GM12878 (cell line): ENCODE data around the gene CDC42BPA. TPM values are rescaled to one million over a fixed set of nuclear protein-coding genes. Genes with fewer than 3 reads are reported as not detected.

Experiments
- ATAC-seq: fragments of 200-7000 bp; cut with Tn5 transposase; 3 replicates; pipeline ENCODE4 v1.9.1; 2020; ENCODE audit warnings: mild to moderate bottlenecking, moderate library complexity
- BruUV-seq: library from RNA; stranded (reverse); fragments of 400-500 nt; replicated peaks from 2 replicates; lab custom pipeline; 2021; lab: Mats Ljungman, UMichigan
- CTCF ChIA-PET: fragments of 300-600 bp; sonication (Branson Sonifier 250); formaldehyde crosslinking; extraction: SDS; loops from one replicate; lab custom pipeline; 2021; ENCODE audit warnings: inconsistent platforms; lab: Yijun Ruan, JAX
- POLR2A ChIA-PET: fragments of 350-600 bp; formaldehyde crosslinking; extraction: SDS; loops from one replicate; lab custom pipeline; 2021; ENCODE audit warnings: inconsistent platforms; lab: Charles Lee
- RAD21 ChIA-PET: fragments of 300-600 bp; sonication (Branson Sonifier 250); formaldehyde crosslinking; loops from one replicate; lab custom pipeline; 2023; ENCODE audit warnings: antibody characterized with exemption; ENCODE audit not compliant: unreplicated experiment; lab: Charles Lee
- SMC1A ChIA-PET: fragments of 300-600 bp; sonication (Branson Sonifier 250); formaldehyde crosslinking; loops from one replicate; lab custom pipeline; 2023; ENCODE audit not compliant: unreplicated experiment, uncharacterized antibody; lab: Charles Lee
- DNase-seq: peaks from one replicate; pipeline ENCODE4 v3.0.0-alpha.2; 2011; ENCODE audit warnings: low read depth, low spot score
- FAIRE-seq: peaks from 3 replicates; lab custom pipeline; 2011; peaks lifted over from hg19 to GRCh38; lab: Jason Lieb, UNC
- H2AFZ ChIP-seq: 2 replicates; pipeline ENCODE4 v1.6.0; 2011; ENCODE audit warnings: low read depth, low read length, control low read depth; ENCODE audit not compliant: control insufficient read depth
- H3K27ac ChIP-seq: 2 replicates; pipeline ENCODE4 v1.5.1; 2011; ENCODE audit warnings: control low read depth; ENCODE audit not compliant: control insufficient read depth, insufficient read depth
- H3K27me3 ChIP-seq, 2 experiments: replicated peaks in 1 of 2; 2 replicates each; pipeline versions ENCODE4 v1.6.0 to v1.6.1; 2011; ENCODE audit warnings: low read length in 1 of 2; ENCODE audit not compliant: control insufficient read depth in 2 of 2, insufficient read depth in 2 of 2
- H3K36me3 ChIP-seq, 2 experiments: 2 replicates each; pipeline ENCODE4 v1.5.1; 2011; ENCODE audit warnings: low read length in 1 of 2; ENCODE audit not compliant: control insufficient read depth in 2 of 2, insufficient read depth in 2 of 2
- H3K4me1 ChIP-seq: 2 replicates; pipeline ENCODE4 v1.6.1; 2011; ENCODE audit warnings: mild to moderate bottlenecking, low read length, moderate library complexity, mixed read lengths; ENCODE audit not compliant: control insufficient read depth, insufficient read depth
- H3K4me2 ChIP-seq: 2 replicates; pipeline ENCODE4 v1.6.0; 2011; ENCODE audit warnings: control low read depth; ENCODE audit not compliant: control insufficient read depth, insufficient read depth
- H3K4me3 ChIP-seq: fragments of 200-600 bp; sonication (generic); 2 replicates; pipeline ENCODE4 v1.5.1; 2016
- H3K79me2 ChIP-seq: 2 replicates; pipeline ENCODE4 v1.6.0; 2011; ENCODE audit warnings: low read length; ENCODE audit not compliant: control insufficient read depth, insufficient read depth
- H3K9ac ChIP-seq: 2 replicates; pipeline ENCODE4 v1.8.0; 2011; ENCODE audit warnings: low read length, control low read depth, mixed read lengths; ENCODE audit not compliant: control insufficient read depth, insufficient read depth
- H3K9me3 ChIP-seq: replicated peaks from 3 replicates; pipeline ENCODE4 v1.5.1; 2011; ENCODE audit warnings: mild to moderate bottlenecking, low read length; ENCODE audit not compliant: control insufficient read depth, insufficient read depth
- H4K20me1 ChIP-seq: 2 replicates; pipeline ENCODE4 v1.6.0; 2011; ENCODE audit not compliant: control insufficient read depth, insufficient read depth
- BCL11A ChIP-seq: IDR thresholded peaks from 2 replicates; pipeline ENCODE4 v1.6.1; 2011; ENCODE audit warnings: low read depth, low read length
- HCFC1 ChIP-seq: fragments of 150-350 bp; IDR thresholded peaks from 2 replicates; pipeline ENCODE4 v1.6.1; 2014; ENCODE audit warnings: low read length
- NFYB ChIP-seq: IDR thresholded peaks from 2 replicates; pipeline ENCODE4 v1.6.1; 2011; ENCODE audit warnings: low read depth, mild to moderate bottlenecking, low read length, improper control_type of control experiment, moderate library complexity; ENCODE audit not compliant: insufficient read depth
- RAD21 ChIP-seq: IDR thresholded peaks from 2 replicates; pipeline ENCODE4 v1.6.1; 2011; ENCODE audit warnings: mild to moderate bottlenecking, low read depth, low read length, moderate library complexity; ENCODE audit not compliant: insufficient read depth
- SMC3 ChIP-seq: IDR thresholded peaks from 2 replicates; pipeline ENCODE4 v1.6.1; 2011; ENCODE audit warnings: low read length, improper control_type of control experiment, borderline replicate concordance
- SP1 ChIP-seq: IDR thresholded peaks from one replicate; pipeline ENCODE4 v1.6.1; 2011; ENCODE audit warnings: low read depth, low read length
- SREBF2 ChIP-seq: IDR thresholded peaks from 2 replicates; pipeline ENCODE4 v1.6.1; 2012; ENCODE audit warnings: mild to moderate bottlenecking, low read length
- SUPT20H ChIP-seq: IDR thresholded peaks from 2 replicates; pipeline ENCODE4 v1.6.1; 2011; ENCODE audit warnings: low read depth, mild to moderate bottlenecking, low read length, moderate library complexity, borderline replicate concordance; ENCODE audit not compliant: control insufficient read depth
- WGBS: methylation state at CpG from one replicate; pipeline ENCODE4 v1.1.6; 2016; ENCODE audit warnings: low lambda C conversion rate; ENCODE audit not compliant: insufficient replicate concordance, insufficient coverage; ENCODE audit errors: missing lambda C conversion rate; 5-methylcytosine and 5-hydroxymethylcytosine counted together
- in situ Hi-C: fragments of 300-500 bp; cut with MboI; formaldehyde crosslinking; loops from 9 replicates; pipeline ENCODE4 v1.14.3; 2018; ENCODE audit warnings: mixed read lengths
- intact Hi-C: fragments of 100-400 bp; cut with micrococcal nuclease; formaldehyde crosslinking; loops from one replicate; pipeline ENCODE4 v1.14.2; 2022; ENCODE audit not compliant: unreplicated experiment
- polyA plus RNA-seq, 11 experiments: library from polyadenylated mRNA; depleted of rRNA in 4 of 11; unstranded in 6 of 11; stranded (reverse) in 5 of 11; fragments of >200 nt; fragmentation: Nextera tagmentation in 4 of 11; fragmentation: Illumina TruSeq in 1 of 11; extraction: Ambion mirVana in 4 of 11; extraction: Trizol in 1 of 11; gene quantifications; 1 replicate in 1 of 11; 2 replicates in 10 of 11; pipeline versions ENCODE4 v1.2.1 to v1.2.3, GENCODE V29; 2011 to 2016; ENCODE audit warnings: inconsistent platforms in 2 of 11, missing spikeins in 2 of 11, low read depth in 1 of 11
- total RNA-seq, 4 experiments: library from RNA; depleted of rRNA in 3 of 4; stranded (reverse); fragments of >200 nt in 3 of 4; fragmentation: Illumina TruSeq in 1 of 4; extraction: Trizol in 1 of 4; gene quantifications; 2 replicates each; pipeline versions ENCODE4 v1.2.1 to v1.2.3, GENCODE V29; 2013 to 2021
- TF ChIP-seq, protein P1 (sequence below): fragments of 450-650 bp; IDR thresholded peaks from 2 replicates; pipeline ENCODE4 v1.6.1; 2017; ENCODE audit warnings: mild to moderate bottlenecking, moderate library complexity
- TF ChIP-seq, protein P2 (sequence below): fragments of 450-650 bp; IDR thresholded peaks from 2 replicates; pipeline ENCODE4 v1.6.1; 2017; ENCODE audit warnings: mild to moderate bottlenecking

CDC42BPA gene
- total and polyA plus RNA-seq, 10 of the 15 experiments (the other 5 are each of a cell fraction or from before 2014, with no cell fraction given): 0.02 to 0.52 (median 0.10) TPM

DNA sequence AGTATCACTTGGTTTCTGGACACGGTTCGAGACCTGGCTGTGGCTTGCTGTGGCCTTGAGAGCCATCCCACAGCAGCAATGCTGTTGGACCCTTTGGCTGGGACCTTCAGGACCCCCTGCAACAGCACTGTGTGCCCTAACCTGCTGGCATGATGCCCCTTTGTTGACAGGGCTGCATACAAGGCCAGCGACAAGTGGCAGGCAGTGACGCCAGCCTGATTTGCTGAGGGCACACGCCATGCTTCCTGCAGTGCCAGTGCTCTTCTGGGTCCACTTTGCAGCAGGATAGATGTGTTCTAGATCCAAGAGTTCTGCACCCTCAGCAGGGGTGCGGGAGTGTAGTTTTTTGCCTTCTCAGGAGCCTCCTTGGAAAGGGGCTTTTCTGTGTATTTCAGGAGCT is 345.4 kb downstream of the CDC42BPA start:
- H2AFZ ChIP-seq: no peak overlapping the region
- ChIA-PET CTCF (no interaction called here), SMC1A (no interaction called here), POLR2A (no interaction called here), RAD21 (no interaction called here)
- no peaks in the 10 kb centered on the region for H3K36me3 ChIP-seq
- in situ Hi-C loops: no loop called here
- WGBS: 88% methylated on average over 6 of the region's 6 CpGs
- no TSS peak for BruUV-seq
- FAIRE-seq: no peak
- H3K27ac ChIP-seq: no peak overlapping the region
- H3K4me1 ChIP-seq: no peaks in the 10 kb centered on the region
- H3K27me3 ChIP-seq: no peaks in the 10 kb centered on the region
- intact Hi-C loops: no loop called here
- no peak for ATAC-seq
- no peak for DNase-seq
- H3K4me3 ChIP-seq: no peak overlapping the region
- peaks cover 1% of the 10 kb centered on the region; the same call in 2 of the 3 replicates for H3K9me3 ChIP-seq
- no peaks in the 10 kb centered on the region for H4K20me1 ChIP-seq
- no peaks in the 10 kb centered on the region for H3K79me2 ChIP-seq
- no peak overlapping the region for H3K4me2 ChIP-seq
- H3K9ac ChIP-seq: no peak overlapping the region
- no peak for TF ChIP-seq RAD21
- TF ChIP-seq BCL11A: no peak
- no peak for TF ChIP-seq SMC3

DNA sequence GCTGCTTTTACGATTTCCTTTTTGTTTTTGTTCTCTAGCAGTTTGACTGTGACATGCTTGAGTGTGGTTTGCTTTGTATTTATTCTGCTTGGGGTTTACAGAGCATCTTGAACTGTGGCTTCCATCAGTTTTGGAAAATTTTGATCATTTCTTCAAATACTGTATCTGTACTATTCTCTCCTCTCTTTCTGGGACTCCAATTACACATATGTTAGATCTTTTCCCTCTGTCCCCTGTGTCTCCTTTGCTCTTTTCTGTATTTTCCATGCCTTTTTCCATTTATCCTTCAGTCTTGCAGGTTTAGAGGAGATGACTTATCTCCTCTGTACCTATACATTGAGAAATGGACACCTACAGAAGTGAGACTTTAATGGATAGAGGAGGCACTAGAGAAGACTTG is 346.5 kb downstream of the CDC42BPA start:
- H3K9ac ChIP-seq: no peak overlapping the region
- in situ Hi-C loops: no loop called here
- peaks cover 1% of the 10 kb centered on the region; the same call in 2 of the 3 replicates for H3K9me3 ChIP-seq
- SMC1A ChIA-PET: no interaction called here
- ATAC-seq (no peak), FAIRE-seq (no peak), DNase-seq (no peak)
- TF ChIP-seq SREBF2 (no peak), SUPT20H (no peak), NFYB (no peak), SP1 (no peak), HCFC1 (no peak)
- TF ChIP-seq, protein P1, sequence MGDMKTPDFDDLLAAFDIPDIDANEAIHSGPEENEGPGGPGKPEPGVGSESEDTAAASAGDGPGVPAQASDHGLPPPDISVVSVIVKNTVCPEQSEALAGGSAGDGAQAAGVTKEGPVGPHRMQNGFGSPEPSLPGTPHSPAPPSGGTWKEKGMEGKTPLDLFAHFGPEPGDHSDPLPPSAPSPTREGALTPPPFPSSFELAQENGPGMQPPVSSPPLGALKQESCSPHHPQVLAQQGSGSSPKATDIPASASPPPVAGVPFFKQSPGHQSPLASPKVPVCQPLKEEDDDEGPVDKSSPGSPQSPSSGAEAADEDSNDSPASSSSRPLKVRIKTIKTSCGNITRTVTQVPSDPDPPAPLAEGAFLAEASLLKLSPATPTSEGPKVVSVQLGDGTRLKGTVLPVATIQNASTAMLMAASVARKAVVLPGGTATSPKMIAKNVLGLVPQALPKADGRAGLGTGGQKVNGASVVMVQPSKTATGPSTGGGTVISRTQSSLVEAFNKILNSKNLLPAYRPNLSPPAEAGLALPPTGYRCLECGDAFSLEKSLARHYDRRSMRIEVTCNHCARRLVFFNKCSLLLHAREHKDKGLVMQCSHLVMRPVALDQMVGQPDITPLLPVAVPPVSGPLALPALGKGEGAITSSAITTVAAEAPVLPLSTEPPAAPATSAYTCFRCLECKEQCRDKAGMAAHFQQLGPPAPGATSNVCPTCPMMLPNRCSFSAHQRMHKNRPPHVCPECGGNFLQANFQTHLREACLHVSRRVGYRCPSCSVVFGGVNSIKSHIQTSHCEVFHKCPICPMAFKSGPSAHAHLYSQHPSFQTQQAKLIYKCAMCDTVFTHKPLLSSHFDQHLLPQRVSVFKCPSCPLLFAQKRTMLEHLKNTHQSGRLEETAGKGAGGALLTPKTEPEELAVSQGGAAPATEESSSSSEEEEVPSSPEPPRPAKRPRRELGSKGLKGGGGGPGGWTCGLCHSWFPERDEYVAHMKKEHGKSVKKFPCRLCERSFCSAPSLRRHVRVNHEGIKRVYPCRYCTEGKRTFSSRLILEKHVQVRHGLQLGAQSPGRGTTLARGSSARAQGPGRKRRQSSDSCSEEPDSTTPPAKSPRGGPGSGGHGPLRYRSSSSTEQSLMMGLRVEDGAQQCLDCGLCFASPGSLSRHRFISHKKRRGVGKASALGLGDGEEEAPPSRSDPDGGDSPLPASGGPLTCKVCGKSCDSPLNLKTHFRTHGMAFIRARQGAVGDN: no peak
- TF ChIP-seq, protein P2, sequence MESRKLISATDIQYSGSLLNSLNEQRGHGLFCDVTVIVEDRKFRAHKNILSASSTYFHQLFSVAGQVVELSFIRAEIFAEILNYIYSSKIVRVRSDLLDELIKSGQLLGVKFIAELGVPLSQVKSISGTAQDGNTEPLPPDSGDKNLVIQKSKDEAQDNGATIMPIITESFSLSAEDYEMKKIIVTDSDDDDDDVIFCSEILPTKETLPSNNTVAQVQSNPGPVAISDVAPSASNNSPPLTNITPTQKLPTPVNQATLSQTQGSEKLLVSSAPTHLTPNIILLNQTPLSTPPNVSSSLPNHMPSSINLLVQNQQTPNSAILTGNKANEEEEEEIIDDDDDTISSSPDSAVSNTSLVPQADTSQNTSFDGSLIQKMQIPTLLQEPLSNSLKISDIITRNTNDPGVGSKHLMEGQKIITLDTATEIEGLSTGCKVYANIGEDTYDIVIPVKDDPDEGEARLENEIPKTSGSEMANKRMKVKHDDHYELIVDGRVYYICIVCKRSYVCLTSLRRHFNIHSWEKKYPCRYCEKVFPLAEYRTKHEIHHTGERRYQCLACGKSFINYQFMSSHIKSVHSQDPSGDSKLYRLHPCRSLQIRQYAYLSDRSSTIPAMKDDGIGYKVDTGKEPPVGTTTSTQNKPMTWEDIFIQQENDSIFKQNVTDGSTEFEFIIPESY: no peak
- no peak overlapping the region for H2AFZ ChIP-seq
- no peak overlapping the region for H3K27ac ChIP-seq
- POLR2A ChIA-PET: interaction anchor here (0.6 kb wide), 1 partner anchor 693 kb away, joined by 7 read pairs; no protein-coding TSS in a partner anchor
- 90% methylated on average over 1 of the region's 1 CpG for WGBS
- no TSS peak for BruUV-seq
- no peaks in the 10 kb centered on the region for H3K27me3 ChIP-seq
- no peaks in the 10 kb centered on the region for H3K4me1 ChIP-seq
- no peaks in the 10 kb centered on the region; a peak in 1 of 4 replicates for H3K36me3 ChIP-seq
- H3K79me2 ChIP-seq: no peaks in the 10 kb centered on the region
- CTCF ChIA-PET: interaction anchor here (0.5 to 0.8 kb wide), 3 partner anchors 35 to 59 kb away, joined by 3 read pairs; no protein-coding TSS in a partner anchor
- RAD21 ChIA-PET: no interaction called here
- no peak overlapping the region for H3K4me2 ChIP-seq
- no peak overlapping the region for H3K4me3 ChIP-seq
- intact Hi-C loops: no loop called here
- H4K20me1 ChIP-seq: no peaks in the 10 kb centered on the region
